Activated B cell treated with CpG ODN at 0.5 μM for 24 hours (primary cell): Measurements from ENCODE around the gene CIZ1. TPM values are rescaled to one million over a fixed set of nuclear protein-coding genes. Genes with fewer than 3 reads are reported as not detected.
A peak's percentile ranks its signal among the peaks of the same experiment; 100 is the strongest.

Experiments
- ATAC-seq: fragments of 200-7000 bp; cut with Tn5 transposase; one replicate; pipeline ENCODE4 v1.10.0; 2021; ENCODE audit warnings: low read depth, mild to moderate bottlenecking, moderate library complexity
- CTCF ChIA-PET: fragments of 350-600 bp; sonication (Branson Sonifier 250); formaldehyde crosslinking; loops from one replicate; lab custom pipeline; 2021; ENCODE audit warnings: antibody characterized with exemption; lab: Charles Lee
- POLR2A ChIA-PET: fragments of 350-600 bp; sonication (Branson Sonifier 250); formaldehyde crosslinking; loops from one replicate; lab custom pipeline; 2021; ENCODE audit warnings: antibody characterized with exemption; lab: Charles Lee
- DNase-seq: peaks from one replicate; pipeline ENCODE4 v3.0.0; 2022
- H3K27ac Mint-ChIP-seq: one replicate; pipeline ENCODE4 v1.8.0; 2020; ENCODE audit warnings: mixed read lengths
- H3K27me3 Mint-ChIP-seq: one replicate; pipeline ENCODE4 v1.8.0; 2021; ENCODE audit warnings: mixed read lengths
- H3K36me3 Mint-ChIP-seq: one replicate; pipeline ENCODE4 v1.8.0; 2021; ENCODE audit warnings: low read depth, mixed read lengths
- H3K4me1 Mint-ChIP-seq: one replicate; pipeline ENCODE4 v1.8.0; 2021; ENCODE audit warnings: mixed read lengths
- H3K4me3 Mint-ChIP-seq: one replicate; pipeline ENCODE4 v1.8.0; 2020; ENCODE audit warnings: mild to moderate bottlenecking, mixed read lengths
- H3K9me3 Mint-ChIP-seq: one replicate; pipeline ENCODE4 v1.8.0; 2020; ENCODE audit warnings: mixed read lengths
- intact Hi-C: fragments of 100-400 bp; cut with micrococcal nuclease; formaldehyde crosslinking; loops from one replicate; pipeline ENCODE4 v1.15.1; 2024
- total RNA-seq: library from RNA; stranded (reverse); gene quantifications from 2 replicates; pipeline ENCODE4 v1.2.3, GENCODE V29; 2022
- TF ChIP-seq, protein P1 (sequence below): fragments of 200-600 bp; IDR thresholded peaks from one replicate; pipeline ENCODE4 v1.8.0; 2022; ENCODE audit warnings: antibody characterized with exemption, mild to moderate bottlenecking

The CIZ1 gene
- total RNA-seq, 1 donor from 2014 or later: 142 TPM

DNA sequence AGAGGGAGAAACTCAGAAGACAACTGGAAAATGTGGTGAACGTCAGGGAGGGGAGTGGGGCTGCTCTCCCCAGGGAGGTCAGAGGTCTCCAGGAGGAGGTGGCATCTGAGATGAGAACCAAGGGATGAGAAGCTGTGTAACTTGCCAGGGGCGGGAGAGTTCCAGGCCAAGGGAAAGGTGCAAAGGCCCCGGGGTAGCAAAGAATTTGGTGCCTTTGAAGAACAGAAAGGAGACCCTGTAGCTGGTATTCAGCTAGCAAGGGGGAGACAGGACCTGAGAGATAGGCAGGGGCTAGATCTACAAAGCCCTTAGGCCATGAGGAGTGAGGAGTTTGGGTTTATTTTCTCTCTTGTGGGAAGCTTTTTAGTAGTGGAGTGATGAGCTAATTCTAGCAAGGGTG is 15.1 kb upstream of the CIZ1 start:
- TF ChIP-seq, protein P1, sequence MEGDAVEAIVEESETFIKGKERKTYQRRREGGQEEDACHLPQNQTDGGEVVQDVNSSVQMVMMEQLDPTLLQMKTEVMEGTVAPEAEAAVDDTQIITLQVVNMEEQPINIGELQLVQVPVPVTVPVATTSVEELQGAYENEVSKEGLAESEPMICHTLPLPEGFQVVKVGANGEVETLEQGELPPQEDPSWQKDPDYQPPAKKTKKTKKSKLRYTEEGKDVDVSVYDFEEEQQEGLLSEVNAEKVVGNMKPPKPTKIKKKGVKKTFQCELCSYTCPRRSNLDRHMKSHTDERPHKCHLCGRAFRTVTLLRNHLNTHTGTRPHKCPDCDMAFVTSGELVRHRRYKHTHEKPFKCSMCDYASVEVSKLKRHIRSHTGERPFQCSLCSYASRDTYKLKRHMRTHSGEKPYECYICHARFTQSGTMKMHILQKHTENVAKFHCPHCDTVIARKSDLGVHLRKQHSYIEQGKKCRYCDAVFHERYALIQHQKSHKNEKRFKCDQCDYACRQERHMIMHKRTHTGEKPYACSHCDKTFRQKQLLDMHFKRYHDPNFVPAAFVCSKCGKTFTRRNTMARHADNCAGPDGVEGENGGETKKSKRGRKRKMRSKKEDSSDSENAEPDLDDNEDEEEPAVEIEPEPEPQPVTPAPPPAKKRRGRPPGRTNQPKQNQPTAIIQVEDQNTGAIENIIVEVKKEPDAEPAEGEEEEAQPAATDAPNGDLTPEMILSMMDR: no peak
- DNase-seq: no peak
- intact Hi-C loops: no loop called here
- H3K4me1 Mint-ChIP-seq: peaks cover 7% of the 10 kb centered on the region
- H3K27ac Mint-ChIP-seq: no peak overlapping the region
- peaks cover 24% of the 10 kb centered on the region for H3K27me3 Mint-ChIP-seq
- POLR2A ChIA-PET: interaction anchor here (0.6 kb wide), 1 partner anchor 18 kb away, joined by 8 read pairs; no protein-coding TSS in a partner anchor
- ATAC-seq: no peak
- no peaks in the 10 kb centered on the region for H3K9me3 Mint-ChIP-seq
- no peaks in the 10 kb centered on the region for H3K36me3 Mint-ChIP-seq
- H3K4me3 Mint-ChIP-seq: no peak overlapping the region
- CTCF ChIA-PET: no interaction called here

GRCh38 chr9:128205296-128205944 is 14.0 kb upstream of the CIZ1 start:
- intact Hi-C loops: no loop called here
- DNase-seq: no peak
- Mint-ChIP-seq H3K36me3 (no peaks in the 10 kb centered on the region), H3K9me3 (no peaks in the 10 kb centered on the region), H3K27me3 (peaks cover 24% of the 10 kb centered on the region), H3K27ac (no peak overlapping the region), H3K4me3 (no peak overlapping the region), H3K4me1 (peaks cover 7% of the 10 kb centered on the region)
- ATAC-seq: no peak
- POLR2A ChIA-PET: no interaction called here
- CTCF ChIA-PET: no interaction called here
- TF ChIP-seq, protein P1: no peak

- Mint-ChIP-seq H3K27ac (no peak overlapping the region), H3K9me3 (no peaks in the 10 kb centered on the region), H3K27me3 (peaks cover 24% of the 10 kb centered on the region), H3K36me3 (no peaks in the 10 kb centered on the region), H3K4me1 (peaks cover 7% of the 10 kb centered on the region), H3K4me3 (peak overlapping the region; percentile 38)
- TF ChIP-seq, protein P1: no peak
- ChIA-PET POLR2A (no interaction called here), CTCF (no interaction called here)
- intact Hi-C loops: no loop called here
- DNase-seq (no peak), ATAC-seq (no peak)
These were observed 13.5 kb upstream of the CIZ1 start for GRCh38 chr9:128204858-128205257.

DNA sequence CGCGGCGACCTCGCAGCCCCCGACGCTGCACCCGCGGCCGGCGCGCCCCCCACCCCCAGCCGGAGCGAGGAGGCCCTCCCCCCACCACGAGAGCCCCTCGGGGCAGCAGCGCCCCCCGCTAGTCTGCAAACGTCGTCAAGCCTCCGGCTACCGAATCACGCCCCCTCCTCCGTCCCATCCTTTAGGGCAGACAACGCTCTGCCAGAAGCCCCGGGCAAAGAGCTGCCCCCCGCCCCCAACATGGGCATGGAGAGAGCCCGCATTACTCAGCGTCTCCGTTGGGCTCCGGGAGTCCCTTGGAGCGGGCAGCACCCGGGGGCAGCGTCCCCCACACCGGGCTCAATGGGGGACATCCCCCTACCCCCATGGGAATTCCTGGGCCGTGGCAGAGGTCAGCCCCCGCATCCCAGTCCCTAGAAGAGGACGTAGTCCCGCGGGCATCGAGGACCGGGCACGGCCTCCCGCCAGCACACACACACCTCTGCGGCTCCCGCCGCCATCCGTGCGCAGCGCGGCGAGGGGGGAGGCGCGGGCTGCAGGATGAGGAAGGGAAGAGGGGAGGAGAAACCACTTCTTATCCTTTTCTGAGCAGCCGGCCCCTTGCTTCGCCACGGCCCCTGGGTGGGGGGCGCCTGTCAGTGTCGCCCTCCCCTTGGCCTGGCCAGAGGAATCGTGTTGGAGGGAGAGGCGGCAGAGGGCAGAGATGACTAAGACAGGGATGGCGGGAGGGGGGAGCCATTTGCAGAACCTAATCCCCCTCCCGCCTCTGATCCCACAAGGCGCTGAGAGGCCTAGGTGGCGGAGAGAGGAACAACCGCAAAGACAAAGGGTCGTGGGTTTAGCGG is 12.6 kb upstream of the CIZ1 start:
- Mint-ChIP-seq H3K36me3 (no peaks in the 10 kb centered on the region), H3K9me3 (no peaks in the 10 kb centered on the region), H3K27me3 (peaks cover 24% of the 10 kb centered on the region), H3K4me3 (peak overlapping the region; percentile 64), H3K27ac (no peak overlapping the region), H3K4me1 (peaks cover 7% of the 10 kb centered on the region)
- TF ChIP-seq, protein P1: no peak
- ChIA-PET CTCF (interaction anchor here (0.7 kb wide), 1 partner anchor 705 kb away, joined by 3 read pairs; no protein-coding TSS in a partner anchor), POLR2A (no interaction called here)
- intact Hi-C loops: loop anchor here (1.0 kb wide), 4 partner anchors 13 to 136 kb away; partner anchors contain the start of genes CIZ1 and SLC27A4
- DNase-seq (peak; percentile 29), ATAC-seq (no peak)
